Bronchial epithelial cell (primary cell): ENCODE data around the gene EFCAB8. TPM values are rescaled to one million over a fixed set of nuclear protein-coding genes. Genes with fewer than 3 reads are reported as not detected.

Source experiments
- DNase-seq: peaks from one replicate; pipeline ENCODE4 v3.0.0-alpha.2; 2010; ENCODE audit warnings: low read depth
- FAIRE-seq: peaks from 2 replicates; lab custom pipeline; 2011; peaks lifted over from hg19 to GRCh38; lab: Jason Lieb, UNC
- H3K27me3 ChIP-seq: 2 replicates; pipeline ENCODE4 v1.5.1; 2011; ENCODE audit warnings: low read length; ENCODE audit not compliant: control insufficient read depth, insufficient read depth
- H3K36me3 ChIP-seq: 2 replicates; pipeline ENCODE4 v1.5.1; 2011; ENCODE audit warnings: low read length; ENCODE audit not compliant: control insufficient read depth, insufficient read depth
- H3K4me3 ChIP-seq: 2 replicates; pipeline ENCODE4 v1.5.1; 2011; ENCODE audit warnings: mild to moderate bottlenecking, low read depth, low read length, control low read depth
- CTCF ChIP-seq: IDR thresholded peaks from 2 replicates; pipeline ENCODE4 v1.5.1; 2011; ENCODE audit warnings: mild to moderate bottlenecking, moderate library complexity, low read length, control low read depth, inconsistent platforms; ENCODE audit not compliant: insufficient read depth, severe bottlenecking
- total RNA-seq: library from RNA; depleted of rRNA; stranded (reverse); fragments of >200 nt; gene quantifications from 2 replicates; pipeline ENCODE4 v1.2.1, GENCODE V29; 2014

The EFCAB8 gene
- total RNA-seq, 1 donor from 2014 or later: under 0.01 TPM

DNA sequence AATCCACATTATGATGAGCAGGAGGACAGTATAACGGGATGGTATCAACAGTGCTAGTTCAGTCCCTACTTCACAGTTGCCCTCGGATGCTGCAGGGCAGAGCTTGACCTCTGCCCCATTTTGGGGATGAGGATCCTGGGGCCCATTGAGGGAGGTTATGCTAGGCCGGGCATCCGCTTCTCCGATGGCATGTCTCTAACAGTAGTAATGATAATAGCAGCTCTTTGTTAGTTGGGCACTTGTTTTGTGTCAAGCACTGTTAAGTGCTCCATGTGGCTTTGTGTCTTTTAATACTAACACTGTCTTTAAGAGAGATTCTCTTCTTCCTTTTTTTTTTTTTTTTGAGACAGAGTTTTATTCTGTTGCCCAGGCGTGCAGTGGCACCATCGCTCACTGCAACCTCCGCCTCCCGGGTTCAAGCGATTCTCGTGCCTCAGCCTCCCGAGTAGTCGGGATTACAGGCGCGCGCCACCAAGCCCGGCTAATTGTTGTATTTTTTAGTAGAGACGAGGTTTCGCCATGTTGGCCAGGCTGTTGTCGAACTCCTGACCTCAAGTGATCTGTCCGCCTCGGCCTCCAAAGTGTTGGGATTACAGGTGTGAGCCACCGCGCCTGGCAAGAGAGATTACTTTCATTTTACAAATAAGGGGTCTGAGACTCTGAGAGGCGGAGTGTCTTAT, 37.9 kb upstream of the EFCAB8 start:
- FAIRE-seq: no peak
- H3K4me3 ChIP-seq: peak overlapping the region; percentile 61
- no peaks in the 10 kb centered on the region for H3K36me3 ChIP-seq
- no peak for TF ChIP-seq CTCF
- DNase-seq: no peak
- no peaks in the 10 kb centered on the region for H3K27me3 ChIP-seq

DNA sequence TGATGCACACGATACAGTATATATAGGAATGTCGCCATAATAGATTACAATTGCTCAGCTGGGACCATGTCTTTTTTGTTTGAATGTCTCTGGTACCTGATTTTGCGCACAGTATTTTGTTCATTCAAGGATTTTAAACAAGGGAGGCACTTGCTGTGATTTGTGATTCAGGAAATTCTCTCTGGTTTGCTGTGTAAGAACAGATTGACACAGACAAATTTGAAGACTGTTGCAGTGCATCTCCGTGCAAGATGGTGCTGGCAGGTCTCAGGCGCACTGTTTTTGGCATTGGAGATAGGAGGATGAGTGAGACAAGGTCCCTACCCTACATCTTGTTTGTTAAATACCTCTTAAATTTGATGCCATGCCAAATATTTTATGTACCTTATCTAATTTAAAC, 36.5 kb upstream of the EFCAB8 start:
- FAIRE-seq (no peak), DNase-seq (no peak)
- Histone ChIP-seq H3K27me3 (no peaks in the 10 kb centered on the region), H3K4me3 (no peak overlapping the region), H3K36me3 (no peaks in the 10 kb centered on the region)
- TF ChIP-seq CTCF: no peak

DNA sequence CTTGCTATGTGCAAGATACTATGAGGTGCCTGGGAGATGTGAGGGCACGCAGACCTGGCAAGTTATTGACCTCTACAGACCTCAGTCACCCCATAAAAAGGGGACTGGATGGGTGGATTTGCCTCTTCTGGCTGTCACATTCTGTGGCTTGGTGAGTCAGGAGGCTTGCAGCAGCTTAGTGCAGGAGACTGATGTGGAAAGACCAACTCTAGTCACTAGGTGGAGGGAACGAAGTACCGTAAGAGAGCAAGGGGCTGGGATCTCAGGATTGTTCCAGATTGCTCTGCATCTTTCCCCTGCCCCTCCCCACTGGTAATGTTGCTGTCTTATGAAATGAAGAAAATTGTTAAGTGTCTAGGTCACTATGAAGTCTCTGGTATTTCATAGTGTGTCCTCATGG, 35.6 kb upstream of the EFCAB8 start:
- Histone ChIP-seq H3K27me3 (no peaks in the 10 kb centered on the region), H3K36me3 (no peaks in the 10 kb centered on the region), H3K4me3 (no peak overlapping the region)
- TF ChIP-seq CTCF: peak; percentile 16
- peak; percentile 62 for DNase-seq
- no peak for FAIRE-seq

DNA sequence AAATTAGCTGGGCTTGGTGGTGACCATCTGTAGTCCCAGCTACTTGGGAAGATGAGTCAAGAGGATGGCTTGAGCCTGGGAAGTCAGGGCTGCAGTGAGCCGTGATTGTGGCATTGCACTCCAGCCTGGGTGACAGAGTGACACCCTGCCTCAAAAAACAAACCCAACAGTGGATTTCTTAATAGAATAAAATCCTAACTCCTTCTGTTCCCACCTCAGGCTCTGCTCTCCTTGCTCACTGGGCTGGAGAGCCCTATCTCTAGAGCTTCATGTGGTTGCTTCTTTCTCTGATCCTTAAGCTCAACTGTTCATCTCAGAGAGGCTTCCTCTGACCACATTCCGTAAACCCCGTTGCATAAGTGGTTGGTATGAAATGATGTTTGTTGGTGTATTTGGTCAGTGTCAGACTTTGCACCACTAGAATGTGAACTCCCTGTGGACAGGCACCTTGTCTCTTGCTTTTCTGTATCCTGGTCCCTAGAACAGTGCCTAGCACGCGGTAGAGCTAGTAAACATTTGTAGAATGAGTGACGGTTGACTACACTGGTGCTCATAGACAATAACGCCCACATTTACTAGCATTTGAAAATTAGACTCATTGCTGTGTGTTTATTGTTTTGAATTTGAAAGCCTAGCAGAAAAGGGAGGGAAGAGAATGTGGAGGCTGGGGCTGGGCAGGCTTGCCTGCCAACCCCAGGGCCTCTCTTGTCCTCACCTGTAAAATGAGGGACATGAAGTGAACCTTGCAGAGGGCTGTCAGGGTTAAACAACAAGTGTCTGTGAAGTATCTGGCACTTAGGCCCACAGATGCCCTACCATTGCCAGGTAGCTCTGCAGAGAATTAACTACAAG, 34.8 kb upstream of the EFCAB8 start:
- Histone ChIP-seq H3K4me3 (no peak overlapping the region), H3K36me3 (no peaks in the 10 kb centered on the region), H3K27me3 (no peaks in the 10 kb centered on the region)
- FAIRE-seq: no peak
- DNase-seq: no peak
- TF ChIP-seq CTCF: no peak

GRCh38 chr20:32828029-32828680, 30.6 kb upstream of the EFCAB8 start:
- no peak overlapping the region for H3K4me3 ChIP-seq
- no peaks in the 10 kb centered on the region for H3K36me3 ChIP-seq
- FAIRE-seq: no peak
- H3K27me3 ChIP-seq: no peaks in the 10 kb centered on the region
- no peak for TF ChIP-seq CTCF
- DNase-seq: peak; percentile 53
